H1 (cell line): ENCODE data around the gene SEMG2. TPM values are rescaled to one million over a fixed set of nuclear protein-coding genes. Genes with fewer than 3 reads are reported as not detected.

Experiments
- CTCF ChIA-PET: fragments of 300-600 bp; sonication (Branson Sonifier 250); formaldehyde crosslinking; loops from one replicate; lab custom pipeline; 2021; ENCODE audit not compliant: partially characterized antibody; lab: Charles Lee
- POLR2A ChIA-PET: fragments of 300-600 bp; sonication (Branson Sonifier 250); formaldehyde crosslinking; loops from one replicate; lab custom pipeline; 2021; ENCODE audit warnings: inconsistent platforms; ENCODE audit not compliant: partially characterized antibody; lab: Charles Lee
- DNase-seq, 2 experiments: peaks; one replicate each; pipeline versions ENCODE4 v3.0.0 to v3.0.0-alpha.2; 2010 to 2022; ENCODE audit warnings: low spot score in 2 of 2, low read depth in 1 of 2, mixed read lengths in 1 of 2
- FAIRE-seq: peaks from 2 replicates; lab custom pipeline; 2011; peaks lifted over from hg19 to GRCh38; lab: Jason Lieb, UNC
- H2AFZ ChIP-seq: 2 replicates; pipeline ENCODE4 v1.8.1; 2012; ENCODE audit warnings: low read length, inconsistent platforms
- H2AK5ac ChIP-seq: 2 replicates; pipeline ENCODE4 v1.6.1; 2013; ENCODE audit warnings: low read depth, low read length
- H2BK120ac ChIP-seq: replicated peaks from 2 replicates; pipeline ENCODE3; 2013; ENCODE audit warnings: low read depth, low read length, inconsistent platforms
- H2BK12ac ChIP-seq: 2 replicates; pipeline ENCODE4 v1.6.1; 2013; ENCODE audit warnings: low read depth, low read length
- H2BK15ac ChIP-seq: 2 replicates; pipeline ENCODE4 v1.6.1; 2013; ENCODE audit warnings: low read length
- H2BK20ac ChIP-seq: 2 replicates; pipeline ENCODE4 v1.6.1; 2013; ENCODE audit warnings: low read length
- H2BK5ac ChIP-seq: 2 replicates; pipeline ENCODE4 v1.6.1; 2013; ENCODE audit warnings: low read depth, low read length
- H3K14ac ChIP-seq: 2 replicates; pipeline ENCODE4 v1.6.1; 2013; ENCODE audit warnings: inconsistent platforms; ENCODE audit not compliant: insufficient read length
- H3K18ac ChIP-seq: 2 replicates; pipeline ENCODE4 v1.6.1; 2013; ENCODE audit warnings: low read length; ENCODE audit errors: extremely low read depth
- H3K23ac ChIP-seq: 2 replicates; pipeline ENCODE4 v1.6.1; 2013; ENCODE audit warnings: inconsistent platforms; ENCODE audit not compliant: insufficient read length
- H3K23me2 ChIP-seq: 2 replicates; pipeline ENCODE4 v1.6.1; 2013; ENCODE audit warnings: low read depth, low read length
- H3K27ac ChIP-seq: 2 replicates; pipeline ENCODE4 v1.6.1; 2011; ENCODE audit warnings: low read depth, low read length, inconsistent platforms
- H3K27me3 ChIP-seq, 4 experiments: replicated peaks in 1 of 4; 1 replicate in 1 of 4; 2 replicates in 3 of 4; pipeline versions ENCODE4 v1.6.1 to v1.8.1; 2011 to 2013; ENCODE audit warnings: low read length in 3 of 4, mild to moderate bottlenecking in 3 of 4, inconsistent platforms in 2 of 4, mixed read lengths in 2 of 4, moderate library complexity in 1 of 4; ENCODE audit not compliant: control insufficient read depth in 3 of 4, insufficient read depth in 3 of 4; ENCODE audit errors: extremely low read depth in 1 of 4
- H3K36me3 ChIP-seq, 4 experiments: 2 replicates each; pipeline versions ENCODE4 v1.6.1 to v1.8.1; 2011 to 2013; ENCODE audit warnings: mild to moderate bottlenecking in 4 of 4, low read length in 3 of 4, moderate library complexity in 2 of 4, control low read depth in 1 of 4, inconsistent platforms in 1 of 4; ENCODE audit not compliant: insufficient read depth in 4 of 4, control insufficient read depth in 2 of 4
- H3K4ac ChIP-seq: replicated peaks from 2 replicates; pipeline ENCODE3; 2013; ENCODE audit warnings: low read length, low read depth, mixed read lengths, inconsistent platforms; ENCODE audit not compliant: insufficient read length
- H3K4me1 ChIP-seq, 4 experiments: replicated peaks in 1 of 4; 1 replicate in 1 of 4; 2 replicates in 3 of 4; pipeline versions ENCODE4 v1.6.1 to v1.8.1; 2011 to 2013; ENCODE audit warnings: low read length in 3 of 4, inconsistent platforms in 2 of 4, mixed read lengths in 1 of 4; ENCODE audit not compliant: insufficient read depth in 4 of 4, control insufficient read depth in 3 of 4
- H3K4me2 ChIP-seq, 2 experiments: 2 replicates each; pipeline versions ENCODE4 v1.6.1 to v1.8.1; 2011 to 2013; ENCODE audit warnings: low read depth in 2 of 2, low read length in 2 of 2, control low read depth in 1 of 2, inconsistent platforms in 1 of 2, mild to moderate bottlenecking in 1 of 2; ENCODE audit not compliant: insufficient read depth in 1 of 2
- H3K4me3 ChIP-seq, 4 experiments: fragments of 200-600, 300-600 bp in 1 of 4; sonication (generic), shearing (Covaris generic), sonication (Bioruptor Twin) in 1 of 4; 2 replicates each; pipeline versions ENCODE4 v1.5.1 to v1.8.1; 2011 to 2016; ENCODE audit warnings: low read length in 4 of 4, low read depth in 3 of 4, control low read depth in 2 of 4, inconsistent platforms in 2 of 4, mild to moderate bottlenecking in 2 of 4, mixed read lengths in 1 of 4, moderate library complexity in 1 of 4; ENCODE audit not compliant: insufficient read depth in 2 of 4; ENCODE audit errors: extremely low read depth in 1 of 4
- H3K56ac ChIP-seq: replicated peaks from 2 replicates; pipeline ENCODE3; 2013; ENCODE audit warnings: low read depth, mild to moderate bottlenecking, mixed read lengths, low read length, inconsistent platforms; ENCODE audit not compliant: insufficient read length
- H3K79me1 ChIP-seq: 2 replicates; pipeline ENCODE4 v1.6.1; 2013; ENCODE audit warnings: low read depth, low read length, control low read depth
- H3K79me2 ChIP-seq, 2 experiments: 2 replicates each; pipeline versions ENCODE4 v1.6.1 to v1.8.1; 2012 to 2013; ENCODE audit warnings: low read length in 2 of 2, mild to moderate bottlenecking in 2 of 2, inconsistent platforms in 1 of 2; ENCODE audit not compliant: insufficient read depth in 2 of 2, control insufficient read depth in 1 of 2
- H3K9ac ChIP-seq, 4 experiments: replicated peaks in 1 of 4; 1 replicate in 1 of 4; 2 replicates in 3 of 4; pipeline versions ENCODE4 v1.6.1 to v1.8.1; 2011 to 2013; ENCODE audit warnings: low read depth in 3 of 4, low read length in 3 of 4, control low read depth in 2 of 4, mild to moderate bottlenecking in 2 of 4, moderate library complexity in 2 of 4, inconsistent platforms in 1 of 4; ENCODE audit errors: extremely low read depth in 1 of 4
- H3K9me3 ChIP-seq, 2 experiments: 2 replicates each; pipeline versions ENCODE4 v1.6.1 to v1.8.1; 2012 to 2013; ENCODE audit warnings: mild to moderate bottlenecking in 2 of 2, moderate library complexity in 2 of 2, control low read depth in 1 of 2, inconsistent platforms in 1 of 2, low read depth in 1 of 2, low read length in 1 of 2, mixed read lengths in 1 of 2; ENCODE audit not compliant: insufficient read depth in 2 of 2
- H4K20me1 ChIP-seq, 2 experiments: replicated peaks in 1 of 2; 2 replicates each; pipeline versions ENCODE3 to v1.8.1; 2011 to 2013; ENCODE audit warnings: inconsistent platforms in 2 of 2, low read length in 2 of 2, mild to moderate bottlenecking in 1 of 2; ENCODE audit not compliant: insufficient read depth in 2 of 2, control insufficient read depth in 1 of 2
- H4K5ac ChIP-seq: 2 replicates; pipeline ENCODE4 v1.6.1; 2013; ENCODE audit warnings: low read length, low read depth, mixed read lengths, inconsistent platforms; ENCODE audit not compliant: insufficient read length
- H4K8ac ChIP-seq: 2 replicates; pipeline ENCODE4 v1.8.0; 2013; ENCODE audit warnings: mild to moderate bottlenecking, moderate library complexity, low read length, inconsistent platforms; ENCODE audit not compliant: insufficient read depth; ENCODE audit errors: extremely low read depth
- H4K91ac ChIP-seq: replicated peaks from 2 replicates; pipeline ENCODE3; 2013; ENCODE audit warnings: low read length, mixed read lengths, inconsistent platforms; ENCODE audit not compliant: insufficient read length
- ASH2L ChIP-seq: fragments of 200-600, 300-600 bp; sonication (generic); IDR thresholded peaks from one replicate; pipeline ENCODE4 v1.7.1; 2017; ENCODE audit warnings: low read length
- BACH1 ChIP-seq: IDR thresholded peaks from 2 replicates; pipeline ENCODE4 v1.6.1; 2012; ENCODE audit warnings: low read length, improper control_type of control experiment
- CREB1 ChIP-seq: IDR thresholded peaks from 2 replicates; pipeline ENCODE4 v1.6.1; 2012; ENCODE audit warnings: inconsistent platforms
- SAP30 ChIP-seq: fragments of 300-600 bp; sonication (generic); IDR thresholded peaks from 2 replicates; pipeline ENCODE4 v1.7.1; 2012; ENCODE audit warnings: low read length, moderate library complexity, mild to moderate bottlenecking, inconsistent platforms; ENCODE audit not compliant: insufficient read depth, insufficient replicate concordance
- WGBS, 2 experiments: shearing (Covaris generic) in 1 of 2; methylation state at CpG; one replicate each; pipeline versions ENCODE4 v1.1.6 to v1.1.7; 2013 to 2015; ENCODE audit warnings: low lambda C conversion rate in 2 of 2, mixed read lengths in 2 of 2, inconsistent platforms in 1 of 2, low coverage in 1 of 2, missing lambda C conversion rate in 1 of 2; ENCODE audit not compliant: insufficient replicate concordance in 2 of 2, insufficient coverage in 1 of 2, insufficient read length in 1 of 2; ENCODE audit errors: extremely low coverage in 1 of 2, missing lambda C conversion rate in 1 of 2; 5-methylcytosine and 5-hydroxymethylcytosine counted together
- polyA plus RNA-seq, 7 experiments: library from polyadenylated mRNA; depleted of rRNA in 3 of 7; stranded (reverse) in 5 of 7; unstranded in 2 of 7; fragments of >200 nt in 5 of 7; fragments of 200-250 nt in 2 of 7; gene quantifications; 1 replicate in 5 of 7; 2 replicates in 1 of 7; 4 replicates in 1 of 7; pipeline versions ENCODE4 v1.2.1 to v1.2.3, GENCODE V29; 2011 to 2013; ENCODE audit warnings: missing spikeins in 2 of 7, mixed read lengths in 2 of 7
- total RNA-seq: library from RNA; stranded (reverse); fragmentation: NEBNext Ultra II Directional; extraction: Animal tissue kit (Norgen Biotek cat#: 25700); gene quantifications from 2 replicates; pipeline ENCODE4 v1.2.1, GENCODE V29; 2021

The SEMG2 gene
- total and polyA plus RNA-seq, 2 of the 8 experiments (the other 6 are each of a cell fraction or from before 2014, with no cell fraction given) = not detected

- DNase-seq (no peak), FAIRE-seq (no peak)
- no peak overlapping the region for H3K4me3 ChIP-seq
- no peak overlapping the region for H3K23ac ChIP-seq
- no peaks in the 10 kb centered on the region for H3K79me2 ChIP-seq
- ChIA-PET CTCF (no interaction called here), POLR2A (no interaction called here)
- no peak overlapping the region for H2BK15ac ChIP-seq
- H4K5ac ChIP-seq = no peak overlapping the region
- H3K4me1 ChIP-seq = peaks cover 0 to 7% (median 5%) of the 10 kb centered on the region in 4 experiments; a peak in 3 of 7 replicates
- H4K20me1 ChIP-seq = no peaks in the 10 kb centered on the region
- no peak overlapping the region for H3K4ac ChIP-seq
- 0 out of 7 replicates have a peak, but pooled peaks cover 0 to 1% (median 0%) of the 10 kb centered on the region in 4 experiments for H3K27me3 ChIP-seq
- H3K4me2 ChIP-seq = no peak overlapping the region
- no peak overlapping the region for H2BK5ac ChIP-seq
- no peak overlapping the region for H3K14ac ChIP-seq
- H2BK20ac ChIP-seq = no peak overlapping the region
- TF ChIP-seq CREB1 = no peak
- no peak for TF ChIP-seq SAP30
- TF ChIP-seq BACH1 = no peak
- TF ChIP-seq ASH2L = no peak
- no peak overlapping the region for H4K8ac ChIP-seq
- H2BK12ac ChIP-seq = no peak overlapping the region
- H4K91ac ChIP-seq = no peak overlapping the region
- no peak overlapping the region for H2BK120ac ChIP-seq
- 93% methylated on average over 2 of the region's 2 CpGs; no CpG with 5 or more reads in 1 of the 2 experiments for WGBS, 2 experiments
- H3K23me2 ChIP-seq = no peaks in the 10 kb centered on the region
- no peaks in the 10 kb centered on the region for H3K36me3 ChIP-seq
- H3K9ac ChIP-seq = no peak overlapping the region
- H2AFZ ChIP-seq = no peak overlapping the region
- no peak overlapping the region for H3K18ac ChIP-seq
- H3K9me3 ChIP-seq = no peaks in the 10 kb centered on the region
- no peak overlapping the region for H3K56ac ChIP-seq
- H3K79me1 ChIP-seq = no peaks in the 10 kb centered on the region
- H3K27ac ChIP-seq = no peak overlapping the region
- no peak overlapping the region for H2AK5ac ChIP-seq
These were observed 27.8 kb upstream of the SEMG2 start for GRCh38 chr20:45193331-45193730.
